Astrocyte of the cerebellum (primary cell): ENCODE data around the gene OR10H4.
"Not testable (repeated sequence)": the region's sequence is repeated elsewhere in the genome, so short reads cannot be mapped to it uniquely, and the experiment has no call there.

Source experiments
- DNase-seq: peaks from one replicate; pipeline ENCODE4 v3.0.0-alpha.2; 2011; ENCODE audit warnings: low read depth
- H3K4me3 ChIP-seq: 2 replicates; pipeline ENCODE4 v1.5.1; 2011; ENCODE audit warnings: mild to moderate bottlenecking, low read depth, low read length, moderate library complexity
- in situ Hi-C: cut with HindIII; loops from 2 replicates; pipeline ENCODE4 v1.10.0; 2017; ENCODE audit warnings: low sequenced_read_pairs
- TF ChIP-seq, protein P1 (sequence below): IDR thresholded peaks from 2 replicates; pipeline ENCODE4 v1.5.1; 2012; ENCODE audit warnings: low read length, low read depth, moderate library complexity, mild to moderate bottlenecking; ENCODE audit errors: missing control alignments

OR10H4 gene

GRCh38 chr19:15974856-15975255 lies 26.0 kb downstream of the OR10H4 start:
- TF ChIP-seq, protein P1, sequence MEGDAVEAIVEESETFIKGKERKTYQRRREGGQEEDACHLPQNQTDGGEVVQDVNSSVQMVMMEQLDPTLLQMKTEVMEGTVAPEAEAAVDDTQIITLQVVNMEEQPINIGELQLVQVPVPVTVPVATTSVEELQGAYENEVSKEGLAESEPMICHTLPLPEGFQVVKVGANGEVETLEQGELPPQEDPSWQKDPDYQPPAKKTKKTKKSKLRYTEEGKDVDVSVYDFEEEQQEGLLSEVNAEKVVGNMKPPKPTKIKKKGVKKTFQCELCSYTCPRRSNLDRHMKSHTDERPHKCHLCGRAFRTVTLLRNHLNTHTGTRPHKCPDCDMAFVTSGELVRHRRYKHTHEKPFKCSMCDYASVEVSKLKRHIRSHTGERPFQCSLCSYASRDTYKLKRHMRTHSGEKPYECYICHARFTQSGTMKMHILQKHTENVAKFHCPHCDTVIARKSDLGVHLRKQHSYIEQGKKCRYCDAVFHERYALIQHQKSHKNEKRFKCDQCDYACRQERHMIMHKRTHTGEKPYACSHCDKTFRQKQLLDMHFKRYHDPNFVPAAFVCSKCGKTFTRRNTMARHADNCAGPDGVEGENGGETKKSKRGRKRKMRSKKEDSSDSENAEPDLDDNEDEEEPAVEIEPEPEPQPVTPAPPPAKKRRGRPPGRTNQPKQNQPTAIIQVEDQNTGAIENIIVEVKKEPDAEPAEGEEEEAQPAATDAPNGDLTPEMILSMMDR: no peak
- DNase-seq: no peak
- H3K4me3 ChIP-seq: no peak overlapping the region
- in situ Hi-C loops: no loop called here

GRCh38 chr19:15976836-15977689 lies 28.3 kb downstream of the OR10H4 start:
- in situ Hi-C loops: no loop called here
- no peak for DNase-seq
- no peak overlapping the region for H3K4me3 ChIP-seq
- TF ChIP-seq, protein P1: no peak

GRCh38 chr19:15977690-15978089 lies 28.9 kb downstream of the OR10H4 start:
- no peak overlapping the region for H3K4me3 ChIP-seq
- in situ Hi-C loops: no loop called here
- DNase-seq: no peak
- TF ChIP-seq, protein P1: no peak

- DNase-seq: no peak
- TF ChIP-seq, protein P1: no peak
- H3K4me3 ChIP-seq: no peak overlapping the region
- in situ Hi-C loops: no loop called here
Observed at GRCh38 chr19:15979293-15979692, 30.5 kb downstream of the OR10H4 start.

DNA sequence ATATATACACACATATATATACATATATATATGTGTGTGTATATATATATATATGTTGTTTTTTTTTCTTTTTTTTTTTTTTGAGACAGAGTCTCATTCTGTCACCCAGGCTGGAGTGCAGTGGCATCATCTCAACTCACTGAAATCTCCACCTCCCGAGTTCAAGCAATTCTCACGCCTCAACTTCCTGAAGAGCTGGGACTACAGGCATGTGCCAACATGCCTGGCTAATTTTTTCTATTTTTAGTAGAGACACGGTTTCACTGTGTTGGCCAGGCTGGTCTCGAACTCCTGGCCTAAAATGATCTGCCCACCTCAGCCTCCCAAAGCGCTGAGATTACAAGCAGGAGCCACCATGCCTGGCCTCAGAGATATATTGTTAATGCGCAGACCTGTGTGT lies 37.0 kb downstream of the OR10H4 start:
- H3K4me3 ChIP-seq, in situ Hi-C loops, DNase-seq: not testable (repeated sequence)

DNA sequence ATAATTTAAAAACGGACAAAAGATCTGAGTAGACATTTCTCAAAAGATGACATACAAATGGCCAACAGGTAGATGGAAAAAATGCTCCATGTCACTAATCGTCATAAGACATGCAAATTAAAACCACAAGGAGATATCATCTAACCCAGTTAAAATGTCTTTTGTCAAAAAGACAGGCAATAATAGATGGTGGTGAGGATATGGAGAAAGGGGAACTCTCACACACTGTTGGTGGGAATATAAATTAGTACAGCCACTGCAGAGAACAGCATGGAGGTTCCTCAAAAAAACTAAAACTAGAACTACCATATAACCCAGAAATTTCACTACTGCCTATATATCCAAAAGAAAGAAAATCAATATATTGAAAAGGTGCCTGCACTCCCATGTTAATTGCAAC lies 37.9 kb downstream of the OR10H4 start:
- TF ChIP-seq, protein P1: no peak
- no peak overlapping the region for H3K4me3 ChIP-seq
- DNase-seq: no peak
- in situ Hi-C loops: no loop called here

- H3K4me3 ChIP-seq: no peak overlapping the region
- TF ChIP-seq, protein P1: no peak
- no peak for DNase-seq
- in situ Hi-C loops: no loop called here
Observed at GRCh38 chr19:15989889-15990288, 41.1 kb downstream of the OR10H4 start.
